ENCODE data around the gene ZKSCAN8.

- TF ChIP-seq CTCF (IDR thresholded peaks at IDR 0.05) (no peak), POLR2A (IDR thresholded peaks at IDR 0.05) (no peak)
Observed at GRCh38 chr6:28105245-28105639, 36.4 kb upstream of the ZKSCAN8 start.

All from esophagus squamous epithelium (tissue), 4 donors.